ENCODE measurements around the gene FOXP1.

The FOXP1 gene

GRCh38 chr3:71389911-71390573 lies 193.5 kb downstream of the FOXP1 start:
- no peak overlapping the region for H3K27ac ChIP-seq (ENCODE audit: low read length)
- peaks cover 6% of the 10 kb centered on the region for H3K4me1 ChIP-seq (ENCODE audit: control insufficient read depth, insufficient read depth, low read length)
- peak overlapping the region; percentile 9 to 54 for H3K4me3 ChIP-seq (ENCODE audit: low read length in 2 of 2)
- no peaks in the 10 kb centered on the region for H3K36me3 ChIP-seq (ENCODE audit: control insufficient read depth in 2 of 2, insufficient read depth in 2 of 2, low read length in 2 of 2)
- no peaks in the 10 kb centered on the region for H3K27me3 ChIP-seq (ENCODE audit: control insufficient read depth in 1 of 2, insufficient read depth in 2 of 2, low read length in 2 of 2)
- H3K9me3 ChIP-seq (ENCODE audit: control insufficient read depth in 2 of 2, low read length in 2 of 2): no peaks in the 10 kb centered on the region
- H3K9ac ChIP-seq (ENCODE audit: low read length in 2 of 2): no peak overlapping the region

GRCh38 chr3:71389191-71389590 lies 194.3 kb downstream of the FOXP1 start:
- Histone ChIP-seq H3K4me1 (ENCODE audit: control insufficient read depth, insufficient read depth, low read length) (peaks cover 6% of the 10 kb centered on the region), H3K9me3 (ENCODE audit: control insufficient read depth in 2 of 2, low read length in 2 of 2) (no peaks in the 10 kb centered on the region), H3K27me3 (ENCODE audit: control insufficient read depth in 1 of 2, insufficient read depth in 2 of 2, low read length in 2 of 2) (no peaks in the 10 kb centered on the region), H3K36me3 (ENCODE audit: control insufficient read depth in 2 of 2, insufficient read depth in 2 of 2, low read length in 2 of 2) (no peaks in the 10 kb centered on the region), H3K4me3 (ENCODE audit: low read length in 2 of 2) (no peak overlapping the region), H3K9ac (ENCODE audit: low read length in 2 of 2) (no peak overlapping the region), H3K27ac (ENCODE audit: low read length) (no peak overlapping the region)

GRCh38 chr3:71388535-71389120 lies 194.9 kb downstream of the FOXP1 start:
- H3K4me1 ChIP-seq (ENCODE audit: control insufficient read depth, insufficient read depth, low read length): peaks cover 6% of the 10 kb centered on the region
- no peaks in the 10 kb centered on the region for H3K27me3 ChIP-seq (ENCODE audit: control insufficient read depth in 1 of 2, insufficient read depth in 2 of 2, low read length in 2 of 2)
- H3K27ac ChIP-seq (ENCODE audit: low read length): no peak overlapping the region
- no peaks in the 10 kb centered on the region for H3K9me3 ChIP-seq (ENCODE audit: control insufficient read depth in 2 of 2, low read length in 2 of 2)
- H3K9ac ChIP-seq (ENCODE audit: low read length in 2 of 2): no peak overlapping the region
- H3K36me3 ChIP-seq (ENCODE audit: control insufficient read depth in 2 of 2, insufficient read depth in 2 of 2, low read length in 2 of 2): no peaks in the 10 kb centered on the region
- no peak overlapping the region for H3K4me3 ChIP-seq (ENCODE audit: low read length in 2 of 2)

GRCh38 chr3:71387586-71387985 lies 195.9 kb downstream of the FOXP1 start:
- Histone ChIP-seq H3K4me3 (ENCODE audit: low read length in 2 of 2) (no peak overlapping the region), H3K36me3 (ENCODE audit: control insufficient read depth in 2 of 2, insufficient read depth in 2 of 2, low read length in 2 of 2) (no peaks in the 10 kb centered on the region), H3K27me3 (ENCODE audit: control insufficient read depth in 1 of 2, insufficient read depth in 2 of 2, low read length in 2 of 2) (no peaks in the 10 kb centered on the region), H3K4me1 (ENCODE audit: control insufficient read depth, insufficient read depth, low read length) (peaks cover 6% of the 10 kb centered on the region), H3K9me3 (ENCODE audit: control insufficient read depth in 2 of 2, low read length in 2 of 2) (no peaks in the 10 kb centered on the region), H3K9ac (ENCODE audit: low read length in 2 of 2) (no peak overlapping the region), H3K27ac (ENCODE audit: low read length) (no peak overlapping the region)

GRCh38 chr3:71384837-71385716 lies 198.5 kb downstream of the FOXP1 start:
- Histone ChIP-seq H3K36me3 (ENCODE audit: control insufficient read depth in 2 of 2, insufficient read depth in 2 of 2, low read length in 2 of 2) (no peaks in the 10 kb centered on the region), H3K4me3 (ENCODE audit: low read length in 2 of 2) (no peak overlapping the region), H3K27me3 (ENCODE audit: control insufficient read depth in 1 of 2, insufficient read depth in 2 of 2, low read length in 2 of 2) (no peaks in the 10 kb centered on the region), H3K9me3 (ENCODE audit: control insufficient read depth in 2 of 2, low read length in 2 of 2) (no peaks in the 10 kb centered on the region), H3K4me1 (ENCODE audit: control insufficient read depth, insufficient read depth, low read length) (peaks cover 3% of the 10 kb centered on the region), H3K9ac (ENCODE audit: low read length in 2 of 2) (no peak overlapping the region), H3K27ac (ENCODE audit: low read length) (no peak overlapping the region)

- Histone ChIP-seq H3K36me3 (ENCODE audit: control insufficient read depth in 2 of 2, insufficient read depth in 2 of 2, low read length in 2 of 2) (no peaks in the 10 kb centered on the region), H3K9ac (ENCODE audit: low read length in 2 of 2) (no peak overlapping the region)
Measured at GRCh38 chr3:71384388-71384787, 199.1 kb downstream of the FOXP1 start.

GRCh38 chr3:71380096-71380495 lies 203.4 kb downstream of the FOXP1 start:
- Histone ChIP-seq H3K36me3 (ENCODE audit: control insufficient read depth in 2 of 2, insufficient read depth in 2 of 2, low read length in 2 of 2) (no peaks in the 10 kb centered on the region), H3K4me3 (ENCODE audit: low read length in 2 of 2) (no peak overlapping the region), H3K9me3 (ENCODE audit: control insufficient read depth in 2 of 2, low read length in 2 of 2) (no peaks in the 10 kb centered on the region), H3K27me3 (ENCODE audit: control insufficient read depth in 1 of 2, insufficient read depth in 2 of 2, low read length in 2 of 2) (no peaks in the 10 kb centered on the region), H3K4me1 (ENCODE audit: control insufficient read depth, insufficient read depth, low read length) (no peaks in the 10 kb centered on the region), H3K9ac (ENCODE audit: low read length in 2 of 2) (no peak overlapping the region), H3K27ac (ENCODE audit: low read length) (no peak overlapping the region)

More at GRCh38 chr3:71384388-71384787, 199.1 kb downstream of the FOXP1 start:
- Histone ChIP-seq H3K27ac (ENCODE audit: low read length) (no peak overlapping the region), H3K9me3 (ENCODE audit: control insufficient read depth in 2 of 2, low read length in 2 of 2) (no peaks in the 10 kb centered on the region), H3K4me3 (ENCODE audit: low read length in 2 of 2) (no peak overlapping the region), H3K27me3 (ENCODE audit: control insufficient read depth in 1 of 2, insufficient read depth in 2 of 2, low read length in 2 of 2) (no peaks in the 10 kb centered on the region), H3K4me1 (ENCODE audit: control insufficient read depth, insufficient read depth, low read length) (no peaks in the 10 kb centered on the region)

- Histone ChIP-seq H3K9me3 (ENCODE audit: control insufficient read depth in 2 of 2, low read length in 2 of 2) (no peaks in the 10 kb centered on the region), H3K4me3 (ENCODE audit: low read length in 2 of 2) (no peak overlapping the region), H3K36me3 (ENCODE audit: control insufficient read depth in 2 of 2, insufficient read depth in 2 of 2, low read length in 2 of 2) (no peaks in the 10 kb centered on the region), H3K27me3 (ENCODE audit: control insufficient read depth in 1 of 2, insufficient read depth in 2 of 2, low read length in 2 of 2) (no peaks in the 10 kb centered on the region), H3K27ac (ENCODE audit: low read length) (no peak overlapping the region), H3K9ac (ENCODE audit: low read length in 2 of 2) (no peak overlapping the region), H3K4me1 (ENCODE audit: control insufficient read depth, insufficient read depth, low read length) (no peaks in the 10 kb centered on the region)
Measured at GRCh38 chr3:71378509-71378908, 205.0 kb downstream of the FOXP1 start.

- no peak overlapping the region for H3K4me3 ChIP-seq (ENCODE audit: low read length in 2 of 2)
- no peaks in the 10 kb centered on the region for H3K9me3 ChIP-seq (ENCODE audit: control insufficient read depth in 2 of 2, low read length in 2 of 2)
- H3K36me3 ChIP-seq (ENCODE audit: control insufficient read depth in 2 of 2, insufficient read depth in 2 of 2, low read length in 2 of 2): no peaks in the 10 kb centered on the region
- H3K27ac ChIP-seq (ENCODE audit: low read length): no peak overlapping the region
- no peak overlapping the region for H3K9ac ChIP-seq (ENCODE audit: low read length in 2 of 2)
- no peaks in the 10 kb centered on the region for H3K4me1 ChIP-seq (ENCODE audit: control insufficient read depth, insufficient read depth, low read length)
- H3K27me3 ChIP-seq (ENCODE audit: control insufficient read depth in 1 of 2, insufficient read depth in 2 of 2, low read length in 2 of 2): no peaks in the 10 kb centered on the region
Measured at GRCh38 chr3:71376911-71377310, 206.6 kb downstream of the FOXP1 start.

- Histone ChIP-seq H3K9ac (ENCODE audit: low read length in 2 of 2) (no peak overlapping the region), H3K4me3 (ENCODE audit: low read length in 2 of 2) (no peak overlapping the region), H3K27me3 (ENCODE audit: control insufficient read depth in 1 of 2, insufficient read depth in 2 of 2, low read length in 2 of 2) (no peaks in the 10 kb centered on the region), H3K4me1 (ENCODE audit: control insufficient read depth, insufficient read depth, low read length) (no peaks in the 10 kb centered on the region), H3K27ac (ENCODE audit: low read length) (no peak overlapping the region), H3K36me3 (ENCODE audit: control insufficient read depth in 2 of 2, insufficient read depth in 2 of 2, low read length in 2 of 2) (no peaks in the 10 kb centered on the region), H3K9me3 (ENCODE audit: control insufficient read depth in 2 of 2, low read length in 2 of 2) (no peaks in the 10 kb centered on the region)
Measured at GRCh38 chr3:71376503-71376902, 207.0 kb downstream of the FOXP1 start.

Data from stomach smooth muscle (tissue), 2 donors.